GM18508 (cell line): ENCODE results near the gene ZDHHC14.
"Not testable (repeated sequence)": the region's sequence is repeated elsewhere in the genome, so short reads cannot be mapped to it uniquely, and the experiment has no call there.

ENCODE experiments used
- ATAC-seq: cut with Tn5 transposase; IDR thresholded peaks from one replicate; pipeline ENCODE4 v1.9.1; 2021; ENCODE audit warnings: moderate number of reproducible peaks; ENCODE audit not compliant: insufficient read depth, unreplicated experiment

ZDHHC14 gene

GRCh38 chr6:157584036-157584435, 203.0 kb downstream of the ZDHHC14 start:
- no peak for ATAC-seq

- no peak for ATAC-seq
These were observed 204.5 kb downstream of the ZDHHC14 start for GRCh38 chr6:157585274-157586087.

- no peak for ATAC-seq
These were observed 205.1 kb downstream of the ZDHHC14 start for GRCh38 chr6:157586088-157586414.

- no peak for ATAC-seq
These were observed 205.6 kb downstream of the ZDHHC14 start for GRCh38 chr6:157586476-157587126.

- ATAC-seq = no peak
These were observed 206.3 kb downstream of the ZDHHC14 start for GRCh38 chr6:157587127-157587926.

GRCh38 chr6:157590654-157591053, 209.7 kb downstream of the ZDHHC14 start:
- not testable (repeated sequence) for ATAC-seq

GRCh38 chr6:157592541-157592940, 211.6 kb downstream of the ZDHHC14 start:
- no peak for ATAC-seq

GRCh38 chr6:157592980-157593379, 212.0 kb downstream of the ZDHHC14 start:
- no peak for ATAC-seq

GRCh38 chr6:157593596-157593995, 212.6 kb downstream of the ZDHHC14 start:
- ATAC-seq = no peak

GRCh38 chr6:157594292-157594691, 213.3 kb downstream of the ZDHHC14 start:
- no peak for ATAC-seq

GRCh38 chr6:157595768-157596167, 214.8 kb downstream of the ZDHHC14 start:
- ATAC-seq = no peak

GRCh38 chr6:157596461-157596860, 215.5 kb downstream of the ZDHHC14 start:
- ATAC-seq = no peak

GRCh38 chr6:157596886-157597285, 215.9 kb downstream of the ZDHHC14 start:
- ATAC-seq = no peak

- ATAC-seq = no peak
These were observed 216.7 kb downstream of the ZDHHC14 start for GRCh38 chr6:157597461-157598312.

- ATAC-seq = no peak
These were observed 218.2 kb downstream of the ZDHHC14 start for GRCh38 chr6:157599191-157599590.

GRCh38 chr6:157600807-157601206, 219.8 kb downstream of the ZDHHC14 start:
- no peak for ATAC-seq

GRCh38 chr6:157602521-157603295, 221.7 kb downstream of the ZDHHC14 start:
- no peak for ATAC-seq

- ATAC-seq = no peak
These were observed 222.4 kb downstream of the ZDHHC14 start for GRCh38 chr6:157603314-157603940.

GRCh38 chr6:157603971-157604370, 223.0 kb downstream of the ZDHHC14 start:
- no peak for ATAC-seq
